Progenitor cell of endocrine pancreas (in vitro differentiated cells): ENCODE results near the gene EPB42. TPM values are rescaled to one million over a fixed set of nuclear protein-coding genes. Genes with fewer than 3 reads are reported as not detected.

ENCODE experiments used
- DNase-seq: peaks from one replicate; pipeline ENCODE4 v3.0.0; 2021; ENCODE audit warnings: low spot score; ENCODE audit not compliant: unreplicated experiment
- H3K27ac Mint-ChIP-seq: 2 replicates; pipeline ENCODE4 v1.8.0; 2021; ENCODE audit warnings: mild to moderate bottlenecking, moderate library complexity, mixed read lengths
- H3K27me3 Mint-ChIP-seq: 2 replicates; pipeline ENCODE4 v1.8.0; 2021; ENCODE audit warnings: mixed read lengths
- H3K36me3 Mint-ChIP-seq: 2 replicates; pipeline ENCODE4 v1.8.0; 2022; ENCODE audit warnings: mixed read lengths; ENCODE audit not compliant: insufficient read depth
- H3K4me1 Mint-ChIP-seq: 2 replicates; pipeline ENCODE4 v1.8.0; 2021; ENCODE audit warnings: low read depth, mixed read lengths
- H3K4me3 Mint-ChIP-seq: 2 replicates; pipeline ENCODE4 v1.8.0; 2021; ENCODE audit warnings: low read depth, mild to moderate bottlenecking, moderate library complexity, mixed read lengths
- H3K9me3 Mint-ChIP-seq: 2 replicates; pipeline ENCODE4 v1.8.0; 2021; ENCODE audit warnings: low read depth, mixed read lengths
- CTCF ChIP-seq: fragments of 200-600 bp; sonication (generic); IDR thresholded peaks from one replicate; pipeline ENCODE4 v1.5.0; 2021; ENCODE audit warnings: antibody characterized with exemption, mild to moderate bottlenecking; ENCODE audit not compliant: unreplicated experiment
- total RNA-seq: library from RNA; stranded (reverse); gene quantifications from 2 replicates; pipeline ENCODE4 v1.2.1, GENCODE V29; 2021

The EPB42 gene
- total RNA-seq, 1 donor from 2014 or later = not detected

GRCh38 chr15:43196760-43197548 lies 23.9 kb downstream of the EPB42 start:
- Mint-ChIP-seq H3K27me3 (no peaks in the 10 kb centered on the region), H3K4me3 (no peak overlapping the region), H3K36me3 (peaks cover 26% of the 10 kb centered on the region), H3K27ac (no peak overlapping the region), H3K4me1 (no peaks in the 10 kb centered on the region), H3K9me3 (peaks cover 8% of the 10 kb centered on the region)
- TF ChIP-seq CTCF = no peak
- no peak for DNase-seq

GRCh38 chr15:43194795-43195194 lies 26.0 kb downstream of the EPB42 start:
- no peak overlapping the region for H3K27ac Mint-ChIP-seq
- peaks cover 28% of the 10 kb centered on the region for H3K36me3 Mint-ChIP-seq
- no peaks in the 10 kb centered on the region for H3K27me3 Mint-ChIP-seq
- no peaks in the 10 kb centered on the region for H3K4me1 Mint-ChIP-seq
- no peak for TF ChIP-seq CTCF
- H3K4me3 Mint-ChIP-seq = no peak overlapping the region
- DNase-seq = no peak
- H3K9me3 Mint-ChIP-seq = peaks cover 8% of the 10 kb centered on the region

GRCh38 chr15:43193710-43194109 lies 27.1 kb downstream of the EPB42 start:
- DNase-seq = no peak
- Mint-ChIP-seq H3K9me3 (peaks cover 8% of the 10 kb centered on the region), H3K27me3 (no peaks in the 10 kb centered on the region), H3K27ac (no peak overlapping the region), H3K4me1 (no peaks in the 10 kb centered on the region), H3K36me3 (peaks cover 26% of the 10 kb centered on the region), H3K4me3 (no peak overlapping the region)
- no peak for TF ChIP-seq CTCF

GRCh38 chr15:43190178-43190577 lies 30.6 kb downstream of the EPB42 start:
- H3K9me3 Mint-ChIP-seq = no peaks in the 10 kb centered on the region
- no peaks in the 10 kb centered on the region for H3K27me3 Mint-ChIP-seq
- no peak overlapping the region for H3K27ac Mint-ChIP-seq
- H3K36me3 Mint-ChIP-seq = peaks cover 8% of the 10 kb centered on the region
- peaks cover 6% of the 10 kb centered on the region for H3K4me1 Mint-ChIP-seq
- H3K4me3 Mint-ChIP-seq = no peak overlapping the region
- no peak for TF ChIP-seq CTCF
- no peak for DNase-seq

- Mint-ChIP-seq H3K27me3 (no peaks in the 10 kb centered on the region), H3K9me3 (no peaks in the 10 kb centered on the region), H3K36me3 (peaks cover 6% of the 10 kb centered on the region), H3K4me1 (peaks cover 6% of the 10 kb centered on the region), H3K4me3 (no peak overlapping the region), H3K27ac (no peak overlapping the region)
- TF ChIP-seq CTCF = no peak
- DNase-seq = no peak
Observed at GRCh38 chr15:43189296-43189695, 31.5 kb downstream of the EPB42 start.
